Parathyroid adenoma (tissue), 2 donors: ENCODE data around the gene ARHGAP30.
A peak's percentile ranks its signal among the peaks of the same experiment; 100 is the strongest.
"Not testable (repeated sequence)": the region's sequence is repeated elsewhere in the genome, so short reads cannot be mapped to it uniquely, and the experiment has no call there.

ENCODE experiments used
- H2AFZ ChIP-seq: fragments of 300-600 bp; sonication (generic); one replicate; pipeline ENCODE4 v1.7.0; 2017; ENCODE audit warnings: antibody characterized with exemption, mild to moderate bottlenecking
- H3K27ac ChIP-seq: fragments of 300-600 bp; sonication (generic); one replicate; pipeline ENCODE4 v1.7.0; 2017
- H3K27me3 ChIP-seq: fragments of 300-600 bp; sonication (generic); one replicate; pipeline ENCODE4 v1.7.0; 2017; ENCODE audit warnings: low read length; ENCODE audit not compliant: control insufficient read depth, insufficient read depth
- H3K36me3 ChIP-seq: fragments of 300-600 bp; sonication (generic); one replicate; pipeline ENCODE4 v1.7.0; 2017; ENCODE audit warnings: low read length; ENCODE audit not compliant: control insufficient read depth, insufficient read depth
- H3K4me1 ChIP-seq: fragments of 300-600 bp; sonication (generic); one replicate; pipeline ENCODE4 v1.7.0; 2017; ENCODE audit warnings: control low read depth
- H3K4me2 ChIP-seq: fragments of 300-600 bp; sonication (generic); one replicate; pipeline ENCODE4 v1.7.0; 2017; ENCODE audit warnings: low read length
- H3K4me3 ChIP-seq: fragments of 300-600 bp; sonication (generic); one replicate; pipeline ENCODE4 v1.7.0; 2017; ENCODE audit warnings: low read depth, low read length
- H3K79me2 ChIP-seq: fragments of 300-600 bp; sonication (generic); one replicate; pipeline ENCODE4 v1.7.0; 2017; ENCODE audit warnings: control low read depth
- H3K9ac ChIP-seq: fragments of 300-600 bp; sonication (generic); one replicate; pipeline ENCODE4 v1.7.0; 2017; ENCODE audit warnings: mild to moderate bottlenecking
- H3K9me3 ChIP-seq: fragments of 300-600 bp; sonication (generic); one replicate; pipeline ENCODE4 v1.7.0; 2017; ENCODE audit warnings: low read length; ENCODE audit not compliant: control insufficient read depth
- CTCF ChIP-seq: fragments of 300-600 bp; sonication (generic); IDR thresholded peaks from one replicate; pipeline ENCODE4 v1.7.0; 2017; ENCODE audit warnings: antibody characterized with exemption, mild to moderate bottlenecking
- donor health status: primary hyperparathyroidism.

ARHGAP30 gene

GRCh38 chr1:161031874-161032273 is 37.8 kb downstream of the ARHGAP30 start:
- no peak overlapping the region for H3K9ac ChIP-seq
- H3K36me3 ChIP-seq = no peaks in the 10 kb centered on the region
- H3K79me2 ChIP-seq = peaks cover 4% of the 10 kb centered on the region
- no peaks in the 10 kb centered on the region for H3K9me3 ChIP-seq
- no peaks in the 10 kb centered on the region for H3K27me3 ChIP-seq
- H3K4me1 ChIP-seq = no peaks in the 10 kb centered on the region
- no peak overlapping the region for H2AFZ ChIP-seq
- no peak for TF ChIP-seq CTCF
- no peak overlapping the region for H3K4me2 ChIP-seq
- no peak overlapping the region for H3K4me3 ChIP-seq
- H3K27ac ChIP-seq = no peak overlapping the region

DNA sequence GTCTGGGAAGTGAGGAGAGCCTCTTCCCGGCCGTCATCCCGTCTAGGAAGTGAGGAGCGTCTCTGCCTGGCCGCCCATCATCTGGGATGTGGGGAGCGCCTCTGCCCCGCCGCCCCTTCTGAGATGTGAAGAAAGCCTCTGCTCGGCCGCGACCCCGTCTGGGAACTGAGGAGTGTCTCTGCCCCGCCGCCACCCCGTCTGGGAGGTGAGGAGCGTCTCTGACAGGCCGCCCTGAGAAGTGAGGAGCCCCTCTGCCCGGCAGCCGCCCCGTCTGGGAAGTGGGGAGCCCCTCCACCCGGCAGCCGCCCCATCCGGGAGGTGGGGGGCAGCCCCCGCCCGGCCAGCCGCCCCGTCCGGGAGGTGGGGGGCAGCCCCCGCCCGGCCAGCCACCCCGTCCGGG is 40.2 kb downstream of the ARHGAP30 start:
- H3K36me3 ChIP-seq = not testable (repeated sequence)

GRCh38 chr1:161026954-161027353 is 42.7 kb downstream of the ARHGAP30 start:
- not testable (repeated sequence) for H3K9ac ChIP-seq, H3K27me3 ChIP-seq, H3K4me2 ChIP-seq, H3K27ac ChIP-seq, H2AFZ ChIP-seq, H3K79me2 ChIP-seq, H3K9me3 ChIP-seq, H3K36me3 ChIP-seq, H3K4me1 ChIP-seq, H3K4me3 ChIP-seq

More for the DNA sequence above, 40.2 kb downstream of the ARHGAP30 start:
- not testable (repeated sequence) for H3K4me1 ChIP-seq, H2AFZ ChIP-seq, H3K4me2 ChIP-seq, H3K27ac ChIP-seq, H3K27me3 ChIP-seq, H3K9me3 ChIP-seq, H3K4me3 ChIP-seq, H3K79me2 ChIP-seq, H3K9ac ChIP-seq

- not testable (repeated sequence) for H3K4me3 ChIP-seq, H3K27ac ChIP-seq, H3K79me2 ChIP-seq, H3K9me3 ChIP-seq, H2AFZ ChIP-seq, H3K27me3 ChIP-seq, H3K4me1 ChIP-seq, H3K4me2 ChIP-seq, H3K36me3 ChIP-seq, H3K9ac ChIP-seq
Measured at GRCh38 chr1:161022432-161022831, 47.3 kb downstream of the ARHGAP30 start.

- Histone ChIP-seq H3K36me3 (no peaks in the 10 kb centered on the region), H3K4me2 (peak overlapping the region; percentile 92), H3K4me1 (no peaks in the 10 kb centered on the region), H3K79me2 (peaks cover 10% of the 10 kb centered on the region), H3K9me3 (no peaks in the 10 kb centered on the region), H3K27me3 (no peaks in the 10 kb centered on the region), H3K4me3 (peak overlapping the region; percentile 99), H3K9ac (no peak overlapping the region), H3K27ac (peak overlapping the region; percentile 30), H2AFZ (peak overlapping the region; percentile 73)
- no peak for TF ChIP-seq CTCF
Measured at GRCh38 chr1:161021970-161022353, 47.7 kb downstream of the ARHGAP30 start.

GRCh38 chr1:161021165-161021969 is 48.3 kb downstream of the ARHGAP30 start:
- Histone ChIP-seq H3K36me3 (no peaks in the 10 kb centered on the region), H3K4me3 (peak overlapping the region; percentile 99), H3K27ac (peak overlapping the region; percentile 67), H3K9me3 (no peaks in the 10 kb centered on the region), H3K4me2 (peak overlapping the region; percentile 92), H3K27me3 (no peaks in the 10 kb centered on the region), H3K9ac (no peak overlapping the region), H3K4me1 (no peaks in the 10 kb centered on the region), H3K79me2 (peaks cover 10% of the 10 kb centered on the region), H2AFZ (peak overlapping the region; percentile 85)
- no peak for TF ChIP-seq CTCF
